H1 (cell line): ENCODE results near the gene POLD4. TPM values are rescaled to one million over a fixed set of nuclear protein-coding genes. Genes with fewer than 3 reads are reported as not detected.

ENCODE experiments used
- CTCF ChIA-PET: fragments of 300-600 bp; sonication (Branson Sonifier 250); formaldehyde crosslinking; loops from one replicate; lab custom pipeline; 2021; ENCODE audit not compliant: partially characterized antibody; lab: Charles Lee
- POLR2A ChIA-PET: fragments of 300-600 bp; sonication (Branson Sonifier 250); formaldehyde crosslinking; loops from one replicate; lab custom pipeline; 2021; ENCODE audit warnings: inconsistent platforms; ENCODE audit not compliant: partially characterized antibody; lab: Charles Lee
- DNase-seq, 2 experiments: peaks; one replicate each; pipeline versions ENCODE4 v3.0.0 to v3.0.0-alpha.2; 2010 to 2022; ENCODE audit warnings: low spot score in 2 of 2, low read depth in 1 of 2, mixed read lengths in 1 of 2
- FAIRE-seq: peaks from 2 replicates; lab custom pipeline; 2011; peaks lifted over from hg19 to GRCh38; lab: Jason Lieb, UNC
- H2AFZ ChIP-seq: 2 replicates; pipeline ENCODE4 v1.8.1; 2012; ENCODE audit warnings: low read length, inconsistent platforms
- H2AK5ac ChIP-seq: 2 replicates; pipeline ENCODE4 v1.6.1; 2013; ENCODE audit warnings: low read depth, low read length
- H2BK120ac ChIP-seq: replicated peaks from 2 replicates; pipeline ENCODE3; 2013; ENCODE audit warnings: low read depth, low read length, inconsistent platforms
- H2BK12ac ChIP-seq: 2 replicates; pipeline ENCODE4 v1.6.1; 2013; ENCODE audit warnings: low read depth, low read length
- H2BK15ac ChIP-seq: 2 replicates; pipeline ENCODE4 v1.6.1; 2013; ENCODE audit warnings: low read length
- H2BK20ac ChIP-seq: 2 replicates; pipeline ENCODE4 v1.6.1; 2013; ENCODE audit warnings: low read length
- H2BK5ac ChIP-seq: 2 replicates; pipeline ENCODE4 v1.6.1; 2013; ENCODE audit warnings: low read depth, low read length
- H3K14ac ChIP-seq: 2 replicates; pipeline ENCODE4 v1.6.1; 2013; ENCODE audit warnings: inconsistent platforms; ENCODE audit not compliant: insufficient read length
- H3K18ac ChIP-seq: 2 replicates; pipeline ENCODE4 v1.6.1; 2013; ENCODE audit warnings: low read length; ENCODE audit errors: extremely low read depth
- H3K23ac ChIP-seq: 2 replicates; pipeline ENCODE4 v1.6.1; 2013; ENCODE audit warnings: inconsistent platforms; ENCODE audit not compliant: insufficient read length
- H3K23me2 ChIP-seq: 2 replicates; pipeline ENCODE4 v1.6.1; 2013; ENCODE audit warnings: low read depth, low read length
- H3K27ac ChIP-seq: 2 replicates; pipeline ENCODE4 v1.6.1; 2011; ENCODE audit warnings: low read depth, low read length, inconsistent platforms
- H3K27me3 ChIP-seq, 4 experiments: replicated peaks in 1 of 4; 1 replicate in 1 of 4; 2 replicates in 3 of 4; pipeline versions ENCODE4 v1.6.1 to v1.8.1; 2011 to 2013; ENCODE audit warnings: low read length in 3 of 4, mild to moderate bottlenecking in 3 of 4, inconsistent platforms in 2 of 4, mixed read lengths in 2 of 4, moderate library complexity in 1 of 4; ENCODE audit not compliant: control insufficient read depth in 3 of 4, insufficient read depth in 3 of 4; ENCODE audit errors: extremely low read depth in 1 of 4
- H3K36me3 ChIP-seq, 4 experiments: 2 replicates each; pipeline versions ENCODE4 v1.6.1 to v1.8.1; 2011 to 2013; ENCODE audit warnings: mild to moderate bottlenecking in 4 of 4, low read length in 3 of 4, moderate library complexity in 2 of 4, control low read depth in 1 of 4, inconsistent platforms in 1 of 4; ENCODE audit not compliant: insufficient read depth in 4 of 4, control insufficient read depth in 2 of 4
- H3K4ac ChIP-seq: replicated peaks from 2 replicates; pipeline ENCODE3; 2013; ENCODE audit warnings: low read length, low read depth, mixed read lengths, inconsistent platforms; ENCODE audit not compliant: insufficient read length
- H3K4me1 ChIP-seq, 4 experiments: replicated peaks in 1 of 4; 1 replicate in 1 of 4; 2 replicates in 3 of 4; pipeline versions ENCODE4 v1.6.1 to v1.8.1; 2011 to 2013; ENCODE audit warnings: low read length in 3 of 4, inconsistent platforms in 2 of 4, mixed read lengths in 1 of 4; ENCODE audit not compliant: insufficient read depth in 4 of 4, control insufficient read depth in 3 of 4
- H3K4me2 ChIP-seq, 2 experiments: 2 replicates each; pipeline versions ENCODE4 v1.6.1 to v1.8.1; 2011 to 2013; ENCODE audit warnings: low read depth in 2 of 2, low read length in 2 of 2, control low read depth in 1 of 2, inconsistent platforms in 1 of 2, mild to moderate bottlenecking in 1 of 2; ENCODE audit not compliant: insufficient read depth in 1 of 2
- H3K4me3 ChIP-seq, 4 experiments: fragments of 200-600, 300-600 bp in 1 of 4; sonication (generic), shearing (Covaris generic), sonication (Bioruptor Twin) in 1 of 4; 2 replicates each; pipeline versions ENCODE4 v1.5.1 to v1.8.1; 2011 to 2016; ENCODE audit warnings: low read length in 4 of 4, low read depth in 3 of 4, control low read depth in 2 of 4, inconsistent platforms in 2 of 4, mild to moderate bottlenecking in 2 of 4, mixed read lengths in 1 of 4, moderate library complexity in 1 of 4; ENCODE audit not compliant: insufficient read depth in 2 of 4; ENCODE audit errors: extremely low read depth in 1 of 4
- H3K56ac ChIP-seq: replicated peaks from 2 replicates; pipeline ENCODE3; 2013; ENCODE audit warnings: low read depth, mild to moderate bottlenecking, mixed read lengths, low read length, inconsistent platforms; ENCODE audit not compliant: insufficient read length
- H3K79me1 ChIP-seq: 2 replicates; pipeline ENCODE4 v1.6.1; 2013; ENCODE audit warnings: low read depth, low read length, control low read depth
- H3K79me2 ChIP-seq, 2 experiments: 2 replicates each; pipeline versions ENCODE4 v1.6.1 to v1.8.1; 2012 to 2013; ENCODE audit warnings: low read length in 2 of 2, mild to moderate bottlenecking in 2 of 2, inconsistent platforms in 1 of 2; ENCODE audit not compliant: insufficient read depth in 2 of 2, control insufficient read depth in 1 of 2
- H3K9ac ChIP-seq, 4 experiments: replicated peaks in 1 of 4; 1 replicate in 1 of 4; 2 replicates in 3 of 4; pipeline versions ENCODE4 v1.6.1 to v1.8.1; 2011 to 2013; ENCODE audit warnings: low read depth in 3 of 4, low read length in 3 of 4, control low read depth in 2 of 4, mild to moderate bottlenecking in 2 of 4, moderate library complexity in 2 of 4, inconsistent platforms in 1 of 4; ENCODE audit errors: extremely low read depth in 1 of 4
- H3K9me3 ChIP-seq, 2 experiments: 2 replicates each; pipeline versions ENCODE4 v1.6.1 to v1.8.1; 2012 to 2013; ENCODE audit warnings: mild to moderate bottlenecking in 2 of 2, moderate library complexity in 2 of 2, control low read depth in 1 of 2, inconsistent platforms in 1 of 2, low read depth in 1 of 2, low read length in 1 of 2, mixed read lengths in 1 of 2; ENCODE audit not compliant: insufficient read depth in 2 of 2
- H4K20me1 ChIP-seq, 2 experiments: replicated peaks in 1 of 2; 2 replicates each; pipeline versions ENCODE3 to v1.8.1; 2011 to 2013; ENCODE audit warnings: inconsistent platforms in 2 of 2, low read length in 2 of 2, mild to moderate bottlenecking in 1 of 2; ENCODE audit not compliant: insufficient read depth in 2 of 2, control insufficient read depth in 1 of 2
- H4K5ac ChIP-seq: 2 replicates; pipeline ENCODE4 v1.6.1; 2013; ENCODE audit warnings: low read length, low read depth, mixed read lengths, inconsistent platforms; ENCODE audit not compliant: insufficient read length
- H4K8ac ChIP-seq: 2 replicates; pipeline ENCODE4 v1.8.0; 2013; ENCODE audit warnings: mild to moderate bottlenecking, moderate library complexity, low read length, inconsistent platforms; ENCODE audit not compliant: insufficient read depth; ENCODE audit errors: extremely low read depth
- H4K91ac ChIP-seq: replicated peaks from 2 replicates; pipeline ENCODE3; 2013; ENCODE audit warnings: low read length, mixed read lengths, inconsistent platforms; ENCODE audit not compliant: insufficient read length
- CBX5 ChIP-seq: fragments of 300-800, 300-1000 bp; sonication (generic); IDR thresholded peaks from 2 replicates; pipeline ENCODE4 v1.7.1; 2016; ENCODE audit warnings: antibody characterized with exemption, low read length, low read depth
- WGBS, 2 experiments: shearing (Covaris generic) in 1 of 2; methylation state at CpG; one replicate each; pipeline versions ENCODE4 v1.1.6 to v1.1.7; 2013 to 2015; ENCODE audit warnings: low lambda C conversion rate in 2 of 2, mixed read lengths in 2 of 2, inconsistent platforms in 1 of 2, low coverage in 1 of 2, missing lambda C conversion rate in 1 of 2; ENCODE audit not compliant: insufficient replicate concordance in 2 of 2, insufficient coverage in 1 of 2, insufficient read length in 1 of 2; ENCODE audit errors: extremely low coverage in 1 of 2, missing lambda C conversion rate in 1 of 2; 5-methylcytosine and 5-hydroxymethylcytosine counted together
- polyA plus RNA-seq, 7 experiments: library from polyadenylated mRNA; depleted of rRNA in 3 of 7; stranded (reverse) in 5 of 7; unstranded in 2 of 7; fragments of >200 nt in 5 of 7; fragments of 200-250 nt in 2 of 7; gene quantifications; 1 replicate in 5 of 7; 2 replicates in 1 of 7; 4 replicates in 1 of 7; pipeline versions ENCODE4 v1.2.1 to v1.2.3, GENCODE V29; 2011 to 2013; ENCODE audit warnings: missing spikeins in 2 of 7, mixed read lengths in 2 of 7
- total RNA-seq: library from RNA; stranded (reverse); fragmentation: NEBNext Ultra II Directional; extraction: Animal tissue kit (Norgen Biotek cat#: 25700); gene quantifications from 2 replicates; pipeline ENCODE4 v1.2.1, GENCODE V29; 2021

Gene POLD4
- total and polyA plus RNA-seq, 2 of the 8 experiments (the other 6 are each of a cell fraction or from before 2014, with no cell fraction given) = 21.2 to 46.7 TPM

- no peak overlapping the region for H3K23ac ChIP-seq
- H3K4me1 ChIP-seq = peaks cover 0 to 9% (median 8%) of the 10 kb centered on the region in 4 experiments; a peak in 6 of 7 replicates
- peaks cover 8% of the 10 kb centered on the region; the same call in 1 of the 2 replicates for H3K23me2 ChIP-seq
- H3K9me3 ChIP-seq = no peaks in the 10 kb centered on the region
- no peak overlapping the region for H3K14ac ChIP-seq
- H3K4me3 ChIP-seq = no peak overlapping the region
- H3K27ac ChIP-seq = no peak overlapping the region
- no peak overlapping the region for H3K4ac ChIP-seq
- H3K4me2 ChIP-seq = no peak overlapping the region
- no peak overlapping the region for H2AK5ac ChIP-seq
- no peak overlapping the region for H4K8ac ChIP-seq
- H3K18ac ChIP-seq = no peak overlapping the region
- H2BK15ac ChIP-seq = no peak overlapping the region
- H3K27me3 ChIP-seq = no peaks in the 10 kb centered on the region
- H3K79me1 ChIP-seq = peaks cover 2% of the 10 kb centered on the region; the same call in 1 of the 2 replicates
- no peak overlapping the region for H3K9ac ChIP-seq
- TF ChIP-seq CBX5 = no peak
- no peak overlapping the region for H2BK12ac ChIP-seq
- no peak overlapping the region for H3K56ac ChIP-seq
- H4K5ac ChIP-seq = no peak overlapping the region
- H4K20me1 ChIP-seq = peaks cover 0 to 3% of the 10 kb centered on the region in 2 experiments
- DNase-seq = no peak
- H2BK120ac ChIP-seq = no peak overlapping the region
- H4K91ac ChIP-seq = no peak overlapping the region
- POLR2A ChIA-PET = no interaction called here
- H3K79me2 ChIP-seq = no peaks in the 10 kb centered on the region
- no peak overlapping the region for H2BK20ac ChIP-seq
- 69% methylated on average over 5 of the region's 5 CpGs; no CpG with 5 or more reads in 1 of the 2 experiments for WGBS, 2 experiments
- H3K36me3 ChIP-seq = no peaks in the 10 kb centered on the region
- CTCF ChIA-PET = interaction anchor here (0.7 to 20.0 kb wide), 6 partner anchors 10 to 267 kb away, joined by 3 to 1305 read pairs (median 33); partner anchors contain the start of genes CLCF1 and RAD9A
- no peak overlapping the region for H2BK5ac ChIP-seq
- no peak for FAIRE-seq
- H2AFZ ChIP-seq = no peak overlapping the region
Measured at GRCh38 chr11:67349036-67349435, 4.3 kb downstream of the POLD4 start.
